ENCODE measurements around the gene ABCB10. TPM values are rescaled to one million over a fixed set of nuclear protein-coding genes. Genes with fewer than 3 reads are reported as not detected.

ABCB10 gene
- total RNA-seq, 2 experiments from 2014 or later = 9.8 to 11.0 TPM

DNA sequence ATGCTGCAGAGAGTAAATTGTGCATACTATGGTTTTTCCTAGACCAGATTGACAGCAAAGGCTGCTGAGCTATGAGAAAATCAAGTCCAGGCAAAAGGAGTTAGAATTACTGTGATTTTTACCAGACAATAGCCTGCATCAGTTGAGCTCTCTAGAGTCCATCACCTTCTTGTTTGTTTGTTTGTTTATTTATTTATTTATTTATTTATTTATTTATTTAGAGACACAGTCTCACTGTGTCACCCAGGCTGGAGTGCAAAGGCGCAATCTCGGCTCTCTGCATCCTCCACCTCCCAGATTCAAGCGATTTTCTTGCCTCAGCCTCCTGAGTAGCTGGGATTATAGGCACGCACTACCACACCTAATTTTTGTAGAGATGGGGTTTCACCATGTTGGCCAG lies 24.2 kb upstream of the ABCB10 start:
- TF ChIP-seq, protein P1, sequence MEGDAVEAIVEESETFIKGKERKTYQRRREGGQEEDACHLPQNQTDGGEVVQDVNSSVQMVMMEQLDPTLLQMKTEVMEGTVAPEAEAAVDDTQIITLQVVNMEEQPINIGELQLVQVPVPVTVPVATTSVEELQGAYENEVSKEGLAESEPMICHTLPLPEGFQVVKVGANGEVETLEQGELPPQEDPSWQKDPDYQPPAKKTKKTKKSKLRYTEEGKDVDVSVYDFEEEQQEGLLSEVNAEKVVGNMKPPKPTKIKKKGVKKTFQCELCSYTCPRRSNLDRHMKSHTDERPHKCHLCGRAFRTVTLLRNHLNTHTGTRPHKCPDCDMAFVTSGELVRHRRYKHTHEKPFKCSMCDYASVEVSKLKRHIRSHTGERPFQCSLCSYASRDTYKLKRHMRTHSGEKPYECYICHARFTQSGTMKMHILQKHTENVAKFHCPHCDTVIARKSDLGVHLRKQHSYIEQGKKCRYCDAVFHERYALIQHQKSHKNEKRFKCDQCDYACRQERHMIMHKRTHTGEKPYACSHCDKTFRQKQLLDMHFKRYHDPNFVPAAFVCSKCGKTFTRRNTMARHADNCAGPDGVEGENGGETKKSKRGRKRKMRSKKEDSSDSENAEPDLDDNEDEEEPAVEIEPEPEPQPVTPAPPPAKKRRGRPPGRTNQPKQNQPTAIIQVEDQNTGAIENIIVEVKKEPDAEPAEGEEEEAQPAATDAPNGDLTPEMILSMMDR (IDR thresholded peaks at IDR 0.05) = no peak
- Histone ChIP-seq H3K4me1 (ENCODE audit: insufficient read depth, low read length) (no peaks in the 10 kb centered on the region), H3K36me3 (ENCODE audit: insufficient read depth, low read length) (no peaks in the 10 kb centered on the region), H3K9me3 (ENCODE audit: control insufficient read depth in 1 of 2, insufficient read depth in 1 of 2, low read length in 2 of 2) (no peaks in the 10 kb centered on the region), H3K27ac (ENCODE audit: low read depth in 1 of 2, low read length in 2 of 2) (no peak overlapping the region), H3K4me3 (ENCODE audit: low read length) (no peak overlapping the region), H3K27me3 (ENCODE audit: control insufficient read depth in 1 of 2, insufficient read depth in 2 of 2, low read length in 2 of 2) (no peaks in the 10 kb centered on the region)
- Mint-ChIP-seq H3K27me3 (no peaks in the 10 kb centered on the region), H3K4me3 (no peak overlapping the region), H3K27ac (no peak overlapping the region), H3K9me3 (no peaks in the 10 kb centered on the region), H3K4me1 (ENCODE audit: low read depth) (peaks cover 5% of the 10 kb centered on the region), H3K36me3 (ENCODE audit: low read depth) (no peaks in the 10 kb centered on the region)
- ChIA-PET POLR2A (no interaction called here), CTCF (no interaction called here)
- intact Hi-C loops (cut with DNase I, micrococcal nuclease) = no loop called here
- ATAC-seq (ENCODE audit: poor library complexity) (no peak), DNase-seq (no peak)

DNA sequence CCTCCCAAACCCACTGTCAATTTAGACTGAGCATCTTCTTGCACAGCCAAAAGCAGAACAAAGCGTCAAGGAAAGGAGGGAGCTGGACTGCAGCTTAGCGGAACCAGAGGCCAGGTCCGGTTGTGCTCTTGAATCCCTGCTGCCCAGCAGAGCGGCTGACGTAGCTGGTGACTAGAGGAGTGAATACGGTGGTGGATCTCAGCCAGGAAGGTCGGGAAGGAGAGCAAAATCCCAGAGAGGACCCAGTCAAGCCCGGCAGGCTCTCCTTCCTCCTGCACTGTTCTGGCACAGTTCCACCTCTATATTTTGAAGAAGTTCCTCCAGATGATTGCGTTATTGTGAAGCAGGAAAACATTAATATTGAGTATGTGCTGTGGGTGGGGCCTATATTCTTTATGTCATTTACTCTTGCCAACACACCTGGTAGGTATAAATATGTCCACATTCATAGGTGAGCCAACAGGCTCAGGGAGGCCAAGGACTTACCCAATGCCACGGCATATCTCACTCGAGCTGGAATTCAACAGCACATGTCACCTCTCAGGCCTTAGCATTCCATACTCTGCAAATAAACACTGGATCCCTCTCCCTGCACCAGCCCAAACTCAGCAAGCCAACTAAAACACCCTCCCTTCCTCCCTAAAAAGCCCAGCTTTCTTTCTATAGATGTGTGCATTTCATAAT lies 23.6 kb upstream of the ABCB10 start:
- POLR2A ChIA-PET = no interaction called here
- TF ChIP-seq, protein P1 (IDR thresholded peaks at IDR 0.05) = no peak
- intact Hi-C loops (cut with DNase I, micrococcal nuclease) = no loop called here
- ATAC-seq (ENCODE audit: poor library complexity) (no peak), DNase-seq (no peak)
- CTCF ChIA-PET = no interaction called here
- Mint-ChIP-seq H3K4me1 (ENCODE audit: low read depth) (peaks cover 5% of the 10 kb centered on the region), H3K36me3 (ENCODE audit: low read depth) (no peaks in the 10 kb centered on the region), H3K9me3 (no peaks in the 10 kb centered on the region), H3K4me3 (no peak overlapping the region), H3K27me3 (no peaks in the 10 kb centered on the region), H3K27ac (no peak overlapping the region)
- H3K4me1 ChIP-seq (ENCODE audit: insufficient read depth, low read length) = no peaks in the 10 kb centered on the region
- no peak overlapping the region for H3K4me3 ChIP-seq (ENCODE audit: low read length)
- no peaks in the 10 kb centered on the region for H3K27me3 ChIP-seq (ENCODE audit: control insufficient read depth in 1 of 2, insufficient read depth in 2 of 2, low read length in 2 of 2)
- H3K27ac ChIP-seq (ENCODE audit: low read depth in 1 of 2, low read length in 2 of 2) = no peak overlapping the region
- H3K9me3 ChIP-seq (ENCODE audit: control insufficient read depth in 1 of 2, insufficient read depth in 1 of 2, low read length in 2 of 2) = no peaks in the 10 kb centered on the region
- H3K36me3 ChIP-seq (ENCODE audit: insufficient read depth, low read length) = no peaks in the 10 kb centered on the region

DNA sequence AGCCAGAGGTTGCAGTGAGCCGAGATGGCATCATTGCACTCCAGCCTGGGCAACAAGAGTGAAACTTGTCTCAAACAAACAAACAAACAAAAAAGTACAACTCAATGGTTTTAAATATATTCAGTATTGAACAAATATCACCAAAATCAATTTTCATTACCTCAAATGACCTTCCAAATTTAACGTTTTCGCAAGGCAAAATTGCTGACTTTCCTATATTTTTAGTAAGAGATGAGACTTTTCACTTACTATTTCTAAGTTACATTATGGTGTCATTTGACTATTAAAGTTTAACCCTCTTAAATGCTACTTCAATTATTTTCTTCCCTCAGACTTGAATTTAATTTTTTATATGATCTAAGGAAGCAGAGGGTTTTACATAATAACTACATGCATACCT lies 23.0 kb upstream of the ABCB10 start:
- Histone ChIP-seq H3K4me1 (ENCODE audit: insufficient read depth, low read length) (no peaks in the 10 kb centered on the region), H3K36me3 (ENCODE audit: insufficient read depth, low read length) (no peaks in the 10 kb centered on the region), H3K27me3 (ENCODE audit: control insufficient read depth in 1 of 2, insufficient read depth in 2 of 2, low read length in 2 of 2) (no peaks in the 10 kb centered on the region), H3K27ac (ENCODE audit: low read depth in 1 of 2, low read length in 2 of 2) (no peak overlapping the region), H3K4me3 (ENCODE audit: low read length) (no peak overlapping the region), H3K9me3 (ENCODE audit: control insufficient read depth in 1 of 2, insufficient read depth in 1 of 2, low read length in 2 of 2) (no peaks in the 10 kb centered on the region)
- no peaks in the 10 kb centered on the region for H3K27me3 Mint-ChIP-seq
- no peak overlapping the region for H3K4me3 Mint-ChIP-seq
- ATAC-seq (ENCODE audit: poor library complexity) = no peak
- POLR2A ChIA-PET = no interaction called here
- no peak for DNase-seq
- TF ChIP-seq, protein P1 (IDR thresholded peaks at IDR 0.05) = no peak
- no peaks in the 10 kb centered on the region for H3K9me3 Mint-ChIP-seq
- CTCF ChIA-PET = no interaction called here
- no peak overlapping the region for H3K27ac Mint-ChIP-seq
- H3K4me1 Mint-ChIP-seq (ENCODE audit: low read depth) = peaks cover 5% of the 10 kb centered on the region
- no peaks in the 10 kb centered on the region for H3K36me3 Mint-ChIP-seq (ENCODE audit: low read depth)
- intact Hi-C loops (cut with DNase I, micrococcal nuclease) = no loop called here

All from CD4-positive, alpha-beta T cell (primary cell).